ENCODE measurements around the gene KCNH1.

- TF ChIP-seq ZNF121 (CRISPR knock-in tag; conservative IDR thresholded peaks at IDR 0.05) (no peak), RBFOX2 (IDR thresholded peaks at IDR 0.05; ENCODE audit: low read depth, low read length) (no peak), GATA2 (CRISPR knock-in tag; IDR thresholded peaks at IDR 0.05) (no peak), CREB5 (CRISPR knock-in tag; IDR thresholded peaks at IDR 0.05) (no peak), MEF2A (IDR thresholded peaks at IDR 0.05; ENCODE audit: control insufficient read depth, low read depth, low read length) (no peak)
Observed at GRCh38 chr1:210949489-210949888, 184.5 kb downstream of the KCNH1 start.
